Pancreas (tissue), 10 donors: Measurements from ENCODE around the gene H1-8. TPM values are rescaled to one million over a fixed set of nuclear protein-coding genes. Genes with fewer than 3 reads are reported as not detected.

ENCODE experiments used
- ATAC-seq, 4 donors: fragments of 200-7000 bp; cut with Tn5 transposase; one replicate each; pipeline versions ENCODE4 v1.8.0 to v1.9.1; 2020; ENCODE audit warnings: mild to moderate bottlenecking in 4 of 4, moderate library complexity in 4 of 4
- DNase-seq, 6 donors: peaks; one replicate each; pipeline ENCODE4 v3.0.0-alpha.2; 2020
- FAIRE-seq: peaks from 2 replicates; lab custom pipeline; 2012; peaks lifted over from hg19 to GRCh38; lab: Jason Lieb, UNC
- H3K27ac ChIP-seq, 4 donors: fragments of 200-600 bp; sonication (generic); 1 replicate in 3 of 4; 2 replicates in 1 of 4; pipeline versions ENCODE4 v1.5.0 to v1.8.0; 2020
- H3K27me3 ChIP-seq, 4 donors: fragments of 200-600 bp; one replicate each; pipeline ENCODE4 v1.8.0; 2021
- H3K36me3 ChIP-seq, 3 donors: fragments of 200-600 bp; sonication (generic) in 1 of 3; one replicate each; pipeline versions ENCODE4 v1.5.0 to v1.8.0; 2020 to 2021
- H3K4me1 ChIP-seq, 3 donors: fragments of 200-600 bp; one replicate each; pipeline ENCODE4 v1.8.0; 2021
- H3K4me3 ChIP-seq, 4 donors: fragments of 200-600 bp; sonication (generic) in 2 of 4; one replicate each; pipeline versions ENCODE4 v1.5.0 to v1.8.0; 2020 to 2021
- H3K9me3 ChIP-seq, 4 donors: fragments of 200-600 bp; one replicate each; pipeline ENCODE4 v1.8.0; 2021
- CTCF ChIP-seq, 4 donors: fragments of 200-600 bp; sonication (generic) in 3 of 4; IDR thresholded peaks; one replicate each; pipeline versions ENCODE4 v1.5.0 to v1.8.0; 2021; ENCODE audit warnings: antibody characterized with exemption in 4 of 4
- WGBS, 2 donors: extraction: QIAGEN DNeasy Blood & Tissue Kit; methylation state at CpG; one replicate each; pipeline ENCODE4 v1.1.7; 2013; 5-methylcytosine and 5-hydroxymethylcytosine counted together
- intact Hi-C, 3 donors: fragments of 100-400 bp; cut with DNase I; formaldehyde crosslinking; loops; one replicate each; pipeline versions ENCODE4 v1.11.1 to v1.14.2; 2022
- polyA plus RNA-seq, 2 donors: library from polyadenylated mRNA; stranded (reverse); fragments of 200-250 nt; gene quantifications; one replicate each; pipeline ENCODE4 v1.2.3, GENCODE V29; 2013
- total RNA-seq, 6 donors: library from RNA; stranded (reverse); fragmentation: NEBNext Ultra II Directional in 4 of 6; extraction: Animal tissue kit (Norgen Biotek cat#: 25700) in 4 of 6; gene quantifications; one replicate each; pipeline versions ENCODE4 v1.2.1 to v1.2.4, GENCODE V29; 2021 to 2023
- donor health status: healthy with polysubstance abuse.
- donor health status: DM: no; HTN: no; CAD: no; lungs with moderate emphysema.
- donor health status: DM: no; HTN: no; CAD: no.
- donor health status: control.
- donor health status: control.
- donor health status: Bipolar disorder and iron deficiency.
- donor health status: DM: yes; HTN: yes; CAD: no.
- donor health status: DM: no; HTN: no; CAD: no.
- donor health status: DM: no; HTN: no; CAD: no.
- donor health status: DM: yes; HTN: yes; CAD: no.

H1-8 gene
- total and polyA plus RNA-seq, 8 donors: not detected

DNA sequence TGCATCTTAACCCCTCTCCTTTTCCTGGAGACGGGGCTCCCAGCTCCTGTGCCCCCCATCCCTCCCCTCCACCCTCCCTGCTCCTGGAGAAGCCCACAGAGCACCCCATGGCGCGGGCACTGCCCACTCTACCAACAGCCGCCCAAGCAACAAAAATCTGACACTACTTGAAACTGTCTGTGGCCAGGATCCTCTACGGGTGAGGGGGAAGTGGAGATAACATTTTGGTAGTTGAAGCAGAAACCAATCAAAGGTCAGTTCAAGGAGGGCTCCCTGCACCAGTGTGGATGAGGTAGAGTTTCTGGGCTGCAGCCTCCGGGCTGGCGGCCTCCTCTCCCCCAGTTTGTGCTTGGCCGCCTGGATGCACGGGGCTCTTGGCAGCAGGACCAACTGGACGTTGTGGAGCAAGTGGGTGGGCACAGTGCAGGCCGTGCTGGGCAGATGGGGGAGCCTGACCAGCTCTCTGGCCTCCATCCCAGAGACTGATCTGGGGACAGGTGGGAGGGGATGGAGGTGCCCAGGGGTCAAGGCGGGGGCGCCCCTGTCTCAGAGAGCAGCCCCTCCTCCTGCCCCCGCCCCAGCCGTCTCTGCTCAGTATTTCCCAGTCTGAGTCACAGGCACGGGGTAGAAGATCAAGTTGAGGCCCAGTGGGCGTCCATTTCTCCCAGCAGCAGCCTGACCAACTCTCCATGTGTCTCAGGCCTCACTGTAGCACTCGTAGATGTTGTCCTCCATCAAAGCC lies 12.8 kb downstream of the H1-8 start:
- intact Hi-C loops: no loop called here
- H3K27me3 ChIP-seq: no peaks in the 10 kb centered on the region
- ATAC-seq: no peak
- no peaks in the 10 kb centered on the region for H3K9me3 ChIP-seq
- H3K4me1 ChIP-seq: no peaks in the 10 kb centered on the region
- H3K36me3 ChIP-seq: no peaks in the 10 kb centered on the region
- H3K27ac ChIP-seq: no peak overlapping the region
- WGBS, 2 donors: 90 to 93% methylated on average over 18 of the region's 18 CpGs
- no peak for TF ChIP-seq CTCF (IDR thresholded peaks at IDR 0.05)
- peak in 1 of 6 donors; percentile 48 for DNase-seq
- H3K4me3 ChIP-seq: no peak overlapping the region
- FAIRE-seq: no peak

DNA sequence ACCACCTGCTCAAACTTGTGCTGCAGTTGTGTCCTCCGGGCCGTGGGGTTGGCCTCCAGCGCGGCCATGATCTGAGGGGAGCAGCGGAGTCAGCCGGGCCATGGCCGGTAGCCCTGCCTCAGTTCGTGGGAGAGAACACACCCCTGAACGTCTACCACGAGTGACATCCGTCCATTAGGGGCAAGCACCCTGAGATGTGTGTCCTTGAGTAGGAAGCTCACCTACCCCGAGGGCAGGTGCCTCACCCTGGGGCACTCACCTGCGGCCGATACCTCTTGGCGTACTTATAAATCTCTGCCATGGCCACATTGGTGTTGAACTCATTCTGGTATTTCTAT lies 13.4 kb downstream of the H1-8 start:
- Histone ChIP-seq H3K27me3 (no peaks in the 10 kb centered on the region), H3K36me3 (no peaks in the 10 kb centered on the region), H3K4me3 (no peak overlapping the region), H3K27ac (no peak overlapping the region), H3K4me1 (no peaks in the 10 kb centered on the region), H3K9me3 (no peaks in the 10 kb centered on the region)
- FAIRE-seq: no peak
- no peak for ATAC-seq
- intact Hi-C loops: no loop called here
- 90 to 91% methylated on average over 15 of the region's 15 CpGs for WGBS, 2 donors
- TF ChIP-seq CTCF (IDR thresholded peaks at IDR 0.05): no peak
- DNase-seq: peak in 1 of 6 donors; percentile 31

- no peak overlapping the region for H3K27ac ChIP-seq
- no peak for FAIRE-seq
- no peaks in the 10 kb centered on the region for H3K4me1 ChIP-seq
- peak in 1 of 6 donors; percentile 43 for DNase-seq
- H3K4me3 ChIP-seq: no peak overlapping the region
- no peaks in the 10 kb centered on the region for H3K9me3 ChIP-seq
- no peaks in the 10 kb centered on the region for H3K36me3 ChIP-seq
- WGBS, 2 donors: 88 to 90% methylated on average over 31 of the region's 31 CpGs
- TF ChIP-seq CTCF (IDR thresholded peaks at IDR 0.05): no peak
- no peaks in the 10 kb centered on the region for H3K27me3 ChIP-seq
- ATAC-seq: no peak
- intact Hi-C loops: no loop called here
Measured at GRCh38 chr3:129556890-129557547, 14.0 kb downstream of the H1-8 start.

DNA sequence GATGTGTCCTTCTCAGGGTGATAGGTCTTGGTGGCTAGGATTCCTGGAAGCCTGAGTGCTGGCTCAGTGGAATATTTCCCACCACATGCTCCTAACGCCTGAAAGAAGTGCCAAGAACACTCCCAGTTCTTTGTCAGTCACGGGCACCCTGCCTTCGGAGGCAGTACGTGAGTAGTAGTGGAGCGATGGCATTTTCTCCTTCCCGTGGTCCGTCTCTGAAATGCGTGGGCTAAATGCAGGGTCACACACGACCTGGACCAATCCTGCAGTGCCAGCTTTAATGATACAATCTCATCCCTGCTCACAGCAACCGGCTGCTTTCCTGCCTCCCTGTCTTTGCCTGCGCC lies 14.5 kb downstream of the H1-8 start:
- TF ChIP-seq CTCF (IDR thresholded peaks at IDR 0.05): no peak
- H3K27me3 ChIP-seq: no peaks in the 10 kb centered on the region
- ATAC-seq (peak in 1 of 4 donors; percentile 6), FAIRE-seq (no peak), DNase-seq (peak in 1 of 6 donors; percentile 15)
- H3K36me3 ChIP-seq: no peaks in the 10 kb centered on the region
- intact Hi-C loops: no loop called here
- H3K4me3 ChIP-seq: no peak overlapping the region
- H3K27ac ChIP-seq: no peak overlapping the region
- WGBS, 2 donors: 78 to 82% methylated on average over 11 of the region's 11 CpGs
- no peaks in the 10 kb centered on the region for H3K9me3 ChIP-seq
- no peaks in the 10 kb centered on the region for H3K4me1 ChIP-seq
